Nephron progenitor cell (in vitro differentiated cells): ENCODE results near the gene IGSF3.

Experiments
- DNase-seq: peaks from one replicate; pipeline ENCODE4 v3.0.0; 2021
- H3K27ac Mint-ChIP-seq: 2 replicates; pipeline ENCODE4 v1.8.0; 2021; ENCODE audit warnings: mild to moderate bottlenecking, moderate library complexity, mixed read lengths
- H3K27me3 Mint-ChIP-seq: 2 replicates; pipeline ENCODE4 v1.8.0; 2021; ENCODE audit warnings: mild to moderate bottlenecking, low read depth, mixed read lengths; ENCODE audit not compliant: poor library complexity
- H3K36me3 Mint-ChIP-seq: 2 replicates; pipeline ENCODE4 v1.8.0; 2021; ENCODE audit warnings: low read depth, mixed read lengths
- H3K4me1 Mint-ChIP-seq: 2 replicates; pipeline ENCODE4 v1.8.0; 2021; ENCODE audit warnings: mixed read lengths
- H3K4me3 Mint-ChIP-seq: 2 replicates; pipeline ENCODE4 v1.8.0; 2021; ENCODE audit warnings: mild to moderate bottlenecking, moderate library complexity, mixed read lengths
- H3K9me3 Mint-ChIP-seq: 2 replicates; pipeline ENCODE4 v1.8.0; 2021; ENCODE audit warnings: mild to moderate bottlenecking, moderate library complexity, mixed read lengths
- TF ChIP-seq, protein P1 (sequence below): fragments of 200-600 bp; sonication (generic); IDR thresholded peaks from 2 replicates; pipeline ENCODE4 v1.5.0; 2021; ENCODE audit warnings: antibody characterized with exemption

Gene IGSF3

DNA sequence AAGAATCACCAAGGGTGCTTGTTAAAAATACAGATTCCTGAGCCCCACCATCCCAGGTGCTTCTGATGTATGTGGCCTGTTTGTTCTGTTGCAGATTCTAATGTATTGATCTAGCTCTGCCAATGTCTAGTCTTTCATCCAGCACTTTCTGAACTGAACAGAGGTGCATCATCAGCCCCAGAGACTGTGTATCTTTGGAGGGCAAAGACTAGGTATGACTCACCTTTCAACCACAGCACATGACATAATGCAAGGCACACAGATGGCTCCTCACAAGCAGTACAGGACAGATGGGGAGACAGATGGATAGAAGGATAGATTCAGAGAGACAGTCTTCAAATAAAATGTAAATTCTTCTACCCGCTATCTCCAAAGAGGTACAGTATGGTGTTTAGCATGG is 129.0 kb downstream of the IGSF3 start:
- Mint-ChIP-seq H3K27ac (no peak overlapping the region), H3K27me3 (peaks cover 4% of the 10 kb centered on the region), H3K4me3 (no peak overlapping the region), H3K9me3 (peaks cover 19% of the 10 kb centered on the region), H3K36me3 (peaks cover 46% of the 10 kb centered on the region), H3K4me1 (no peaks in the 10 kb centered on the region)
- TF ChIP-seq, protein P1, sequence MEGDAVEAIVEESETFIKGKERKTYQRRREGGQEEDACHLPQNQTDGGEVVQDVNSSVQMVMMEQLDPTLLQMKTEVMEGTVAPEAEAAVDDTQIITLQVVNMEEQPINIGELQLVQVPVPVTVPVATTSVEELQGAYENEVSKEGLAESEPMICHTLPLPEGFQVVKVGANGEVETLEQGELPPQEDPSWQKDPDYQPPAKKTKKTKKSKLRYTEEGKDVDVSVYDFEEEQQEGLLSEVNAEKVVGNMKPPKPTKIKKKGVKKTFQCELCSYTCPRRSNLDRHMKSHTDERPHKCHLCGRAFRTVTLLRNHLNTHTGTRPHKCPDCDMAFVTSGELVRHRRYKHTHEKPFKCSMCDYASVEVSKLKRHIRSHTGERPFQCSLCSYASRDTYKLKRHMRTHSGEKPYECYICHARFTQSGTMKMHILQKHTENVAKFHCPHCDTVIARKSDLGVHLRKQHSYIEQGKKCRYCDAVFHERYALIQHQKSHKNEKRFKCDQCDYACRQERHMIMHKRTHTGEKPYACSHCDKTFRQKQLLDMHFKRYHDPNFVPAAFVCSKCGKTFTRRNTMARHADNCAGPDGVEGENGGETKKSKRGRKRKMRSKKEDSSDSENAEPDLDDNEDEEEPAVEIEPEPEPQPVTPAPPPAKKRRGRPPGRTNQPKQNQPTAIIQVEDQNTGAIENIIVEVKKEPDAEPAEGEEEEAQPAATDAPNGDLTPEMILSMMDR, result no peak
- no peak for DNase-seq

DNA sequence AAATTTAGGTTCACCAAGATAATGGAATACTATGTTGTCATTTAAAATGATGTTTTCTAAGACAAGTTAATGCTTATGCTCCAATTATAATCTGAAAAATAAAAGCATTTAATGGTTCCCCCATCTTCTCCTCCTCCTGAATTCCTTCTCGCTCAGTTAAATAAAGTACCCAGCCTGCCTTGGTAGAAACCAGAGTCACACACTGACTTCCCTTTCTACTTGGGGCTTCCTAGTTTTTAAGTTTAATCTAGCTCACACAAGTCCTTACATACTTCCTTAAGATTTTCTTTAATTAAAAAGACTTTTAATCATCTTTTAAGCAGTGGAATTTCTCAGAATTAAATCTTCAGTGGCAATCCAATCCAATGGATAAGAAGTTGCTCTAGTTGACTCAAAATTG is 129.6 kb downstream of the IGSF3 start:
- TF ChIP-seq, protein P1, result no peak
- no peak overlapping the region for H3K4me3 Mint-ChIP-seq

DNA sequence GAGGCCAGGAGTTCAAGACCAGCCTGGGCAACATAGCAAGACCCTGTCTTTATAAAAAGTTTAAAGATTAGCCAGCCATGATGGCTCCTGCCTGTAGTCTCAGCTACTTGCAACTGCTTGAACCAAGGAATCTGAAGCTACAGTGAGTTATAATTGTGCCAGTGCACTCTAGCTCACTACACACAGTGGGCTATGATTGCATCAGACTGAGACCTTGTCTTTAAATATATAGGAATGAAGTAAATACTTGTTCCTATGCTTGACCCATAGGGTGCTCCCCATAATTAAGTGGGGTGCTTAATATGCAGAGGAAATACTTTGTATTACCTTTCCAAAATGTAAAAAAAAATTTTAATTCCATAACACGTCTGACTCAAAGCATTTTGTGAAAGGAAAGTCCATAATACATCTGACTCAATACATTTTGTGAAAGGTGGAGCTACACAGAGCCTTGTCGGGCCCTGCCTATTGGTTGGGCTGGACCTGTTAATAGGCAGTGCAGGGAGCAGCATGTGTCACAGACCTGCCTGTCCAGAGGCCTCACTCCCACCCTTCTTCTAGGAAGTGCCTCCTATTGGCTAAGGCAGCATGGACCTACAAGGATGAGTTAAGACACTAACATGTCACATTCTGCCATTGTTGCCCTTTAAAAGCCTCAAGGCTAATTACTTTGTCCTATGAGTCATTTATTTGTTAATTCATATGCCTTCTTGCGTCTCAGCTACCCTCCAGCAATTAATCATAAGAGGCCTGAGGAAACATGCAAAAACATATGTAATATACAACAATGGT is 130.3 kb downstream of the IGSF3 start:
- Mint-ChIP-seq H3K27ac (no peak overlapping the region), H3K9me3 (peaks cover 19% of the 10 kb centered on the region), H3K4me1 (no peaks in the 10 kb centered on the region), H3K36me3 (peaks cover 44% of the 10 kb centered on the region), H3K27me3 (peaks cover 5% of the 10 kb centered on the region), H3K4me3 (no peak overlapping the region)
- DNase-seq, result no peak
- TF ChIP-seq, protein P1, result no peak

More for the DNA sequence above, 129.6 kb downstream of the IGSF3 start:
- no peak for DNase-seq
- H3K9me3 Mint-ChIP-seq, result peaks cover 19% of the 10 kb centered on the region
- peaks cover 5% of the 10 kb centered on the region for H3K27me3 Mint-ChIP-seq
- peaks cover 47% of the 10 kb centered on the region for H3K36me3 Mint-ChIP-seq
- no peak overlapping the region for H3K27ac Mint-ChIP-seq
- no peaks in the 10 kb centered on the region for H3K4me1 Mint-ChIP-seq

DNA sequence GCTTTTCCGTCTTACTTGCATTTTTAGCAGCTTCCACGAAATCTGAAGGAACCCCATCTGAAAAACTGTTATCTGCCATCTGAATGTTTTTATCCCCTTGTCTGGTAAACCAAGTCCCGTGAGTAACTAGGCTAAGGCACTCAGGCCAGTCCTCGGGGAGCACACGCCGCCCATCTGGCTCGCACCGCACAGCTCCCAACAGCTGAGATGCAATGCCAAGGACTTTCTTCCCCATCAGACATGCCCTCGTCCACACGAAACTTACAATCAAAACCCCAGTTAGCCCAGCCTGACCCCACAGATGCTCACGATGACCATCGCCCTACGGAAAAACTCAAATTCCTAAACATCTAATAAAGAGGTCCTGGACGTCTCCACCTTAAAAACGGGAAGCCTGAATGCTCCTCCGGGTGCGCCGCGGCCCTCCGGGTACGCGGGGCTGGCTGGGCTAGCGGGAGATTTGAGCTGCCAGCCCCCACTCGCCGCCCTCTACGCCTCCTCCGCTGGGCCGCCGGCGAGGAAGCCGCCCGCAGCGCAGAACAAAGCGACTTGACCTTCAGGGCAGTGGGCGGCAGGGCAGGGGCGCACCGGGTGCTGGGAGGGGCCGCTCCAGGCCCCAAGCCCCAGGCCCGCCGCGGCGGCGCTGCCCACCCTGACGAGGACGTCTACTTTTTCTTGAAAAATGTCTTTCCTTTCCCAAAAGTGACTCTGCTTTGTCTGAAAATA is 133.4 kb downstream of the IGSF3 start:
- Mint-ChIP-seq H3K27me3 (peaks cover 5% of the 10 kb centered on the region), H3K36me3 (peaks cover 48% of the 10 kb centered on the region), H3K9me3 (peaks cover 19% of the 10 kb centered on the region), H3K4me1 (no peaks in the 10 kb centered on the region), H3K4me3 (no peak overlapping the region), H3K27ac (no peak overlapping the region)
- no peak for DNase-seq
- TF ChIP-seq, protein P1, result no peak

DNA sequence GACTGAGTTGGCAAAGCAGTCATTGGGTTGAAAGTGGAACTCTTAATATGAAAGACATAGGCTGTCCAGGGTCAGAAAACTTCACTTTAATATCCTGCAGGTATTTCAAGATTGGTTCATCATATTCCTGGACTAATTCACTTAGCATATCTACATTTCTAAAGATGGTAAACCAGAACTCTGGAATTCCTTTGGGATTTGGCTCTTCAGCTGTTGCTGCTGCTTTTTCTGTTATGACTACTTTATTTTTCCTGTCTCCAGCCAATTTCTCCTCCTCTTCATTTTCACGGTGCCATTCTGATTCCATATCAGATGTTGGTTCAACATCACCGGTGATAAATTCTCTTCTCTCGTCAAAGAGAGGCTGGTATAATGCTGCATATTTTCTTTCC is 134.1 kb downstream of the IGSF3 start:
- TF ChIP-seq, protein P1, result no peak
- Mint-ChIP-seq H3K9me3 (peaks cover 23% of the 10 kb centered on the region), H3K27ac (no peak overlapping the region), H3K27me3 (peaks cover 5% of the 10 kb centered on the region), H3K4me3 (no peak overlapping the region), H3K4me1 (no peaks in the 10 kb centered on the region), H3K36me3 (peaks cover 48% of the 10 kb centered on the region)
- no peak for DNase-seq
